Measurements from ENCODE around the gene AP5S1. TPM values are rescaled to one million over a fixed set of nuclear protein-coding genes. Genes with fewer than 3 reads are reported as not detected.
"Not testable (repeated sequence)": the region's sequence is repeated elsewhere in the genome, so short reads cannot be mapped to it uniquely, and the experiment has no call there.

AP5S1 gene
- total and polyA plus RNA-seq, 10 donors: 5.3 to 19.0 (median 13.7) TPM

- intact Hi-C loops (cut with DNase I; ENCODE audit: low total_unique reads): no loop called here
- WGBS, 5 donors: 57 to 65% (median 58%) methylated on average over 4 of the region's 4 CpGs
- Histone ChIP-seq H3K27me3 (replicated peaks in 1 of 7) (no peaks in the 10 kb centered on the region), H3K27ac (no peak overlapping the region), H3K36me3 (peaks cover 0 to 71% (median 39%) of the 10 kb centered on the region in 6 donors), H3K4me1 (peaks cover 2 to 36% (median 8%) of the 10 kb centered on the region in 6 donors), H3K4me3 (no peak overlapping the region), H3K9me3 (no peaks in the 10 kb centered on the region)
- TF ChIP-seq CTCF (IDR thresholded peaks at IDR 0.05 in 8 of 11, conservative IDR thresholded peaks at IDR 0.05 in 3 of 11) (no peak), POLR2A (IDR thresholded peaks at IDR 0.05) (no peak), POLR2AphosphoS5 (IDR thresholded peaks at IDR 0.05) (no peak)
- DNase-seq: no peak
Observed at GRCh38 chr20:3826420-3826819, 6.1 kb downstream of the AP5S1 start.

- H3K36me3 ChIP-seq: peaks cover 0 to 51% (median 24%) of the 10 kb centered on the region in 6 donors
- no peak overlapping the region for H3K4me3 ChIP-seq
- H3K4me1 ChIP-seq: peaks cover 0 to 21% (median 5%) of the 10 kb centered on the region in 6 donors
- no peak for DNase-seq
- no peaks in the 10 kb centered on the region for H3K27me3 ChIP-seq (replicated peaks in 1 of 7)
- 53 to 85% (median 81%) methylated on average over 3 of the region's 3 CpGs for WGBS, 5 donors
- no peaks in the 10 kb centered on the region for H3K9me3 ChIP-seq
- no peak overlapping the region for H3K27ac ChIP-seq
- intact Hi-C loops (cut with DNase I; ENCODE audit: low total_unique reads): no loop called here
- no peak for TF ChIP-seq CTCF (IDR thresholded peaks at IDR 0.05 in 8 of 11, conservative IDR thresholded peaks at IDR 0.05 in 3 of 11)
Observed at GRCh38 chr20:3828798-3829197, 8.5 kb downstream of the AP5S1 start.

- DNase-seq; H3K27me3 ChIP-seq (replicated peaks in 1 of 7); H3K9me3 ChIP-seq; H3K27ac ChIP-seq; intact Hi-C loops (cut with DNase I; ENCODE audit: low total_unique reads); H3K4me3 ChIP-seq: not testable (repeated sequence)
- 76 to 97% (median 92%) methylated on average over 4 to 5 of the region's 5 CpGs for WGBS, 5 donors
- Histone ChIP-seq H3K36me3 (peaks cover 0 to 40% (median 14%) of the 10 kb centered on the region in 6 donors), H3K4me1 (peaks cover 0 to 10% (median 0%) of the 10 kb centered on the region in 6 donors)
Observed at GRCh38 chr20:3829891-3830290, 9.5 kb downstream of the AP5S1 start.

- DNase-seq: no peak
- H3K36me3 ChIP-seq: peaks cover 0 to 6% (median 0%) of the 10 kb centered on the region in 6 donors
- TF ChIP-seq POLR2A (IDR thresholded peaks at IDR 0.05) (no peak), CTCF (IDR thresholded peaks at IDR 0.05 in 8 of 11, conservative IDR thresholded peaks at IDR 0.05 in 3 of 11) (no peak), POLR2AphosphoS5 (IDR thresholded peaks at IDR 0.05) (no peak)
- no peaks in the 10 kb centered on the region for H3K9me3 ChIP-seq
- no peaks in the 10 kb centered on the region for H3K27me3 ChIP-seq (replicated peaks in 1 of 7)
- peaks cover 0 to 31% (median 9%) of the 10 kb centered on the region in 6 donors for H3K4me1 ChIP-seq
- H3K27ac ChIP-seq: no peak overlapping the region
- intact Hi-C loops (cut with DNase I; ENCODE audit: low total_unique reads): no loop called here
- 96 to 99% (median 98%) methylated on average over 4 of the region's 4 CpGs for WGBS, 5 donors
- no peak overlapping the region for H3K4me3 ChIP-seq
Observed at GRCh38 chr20:3836132-3836531, 15.8 kb downstream of the AP5S1 start.

- no peaks in the 10 kb centered on the region for H3K9me3 ChIP-seq
- TF ChIP-seq POLR2AphosphoS5 (IDR thresholded peaks at IDR 0.05) (peak in 1 of 3 donors; percentile 70), CTCF (IDR thresholded peaks at IDR 0.05 in 8 of 11, conservative IDR thresholded peaks at IDR 0.05 in 3 of 11) (no peak)
- H3K27me3 ChIP-seq (replicated peaks in 1 of 7): no peaks in the 10 kb centered on the region
- H3K27ac ChIP-seq: peak overlapping the region in 6 of 8 donors; percentile 1 to 74 (median 39)
- peaks cover 0 to 6% (median 0%) of the 10 kb centered on the region in 6 donors for H3K36me3 ChIP-seq
- no peak for DNase-seq
- no peak overlapping the region for H3K4me3 ChIP-seq
- intact Hi-C loops (cut with DNase I; ENCODE audit: low total_unique reads): no loop called here
- H3K4me1 ChIP-seq: peaks cover 0 to 27% (median 9%) of the 10 kb centered on the region in 6 donors
- 28 to 36% (median 28%) methylated on average over 3 of the region's 3 CpGs for WGBS, 5 donors
Observed at GRCh38 chr20:3839328-3839727, 19.0 kb downstream of the AP5S1 start.

GRCh38 chr20:3840201-3840600, 19.9 kb downstream of the AP5S1 start:
- intact Hi-C loops (cut with DNase I; ENCODE audit: low total_unique reads); H3K27me3 ChIP-seq (replicated peaks in 1 of 7); H3K9me3 ChIP-seq; H3K36me3 ChIP-seq; H3K4me3 ChIP-seq; DNase-seq: not testable (repeated sequence)
- H3K27ac ChIP-seq: peak overlapping the region in 3 of 8 donors; percentile 60 to 74 (median 62)
- H3K4me1 ChIP-seq: peaks cover 0 to 27% (median 9%) of the 10 kb centered on the region in 6 donors
- WGBS, 5 donors: 89 to 96% (median 92%) methylated on average over 7 of the region's 7 CpGs

All from spleen (tissue), 11 donors.